ENCODE data around the gene LSM10.

DNA sequence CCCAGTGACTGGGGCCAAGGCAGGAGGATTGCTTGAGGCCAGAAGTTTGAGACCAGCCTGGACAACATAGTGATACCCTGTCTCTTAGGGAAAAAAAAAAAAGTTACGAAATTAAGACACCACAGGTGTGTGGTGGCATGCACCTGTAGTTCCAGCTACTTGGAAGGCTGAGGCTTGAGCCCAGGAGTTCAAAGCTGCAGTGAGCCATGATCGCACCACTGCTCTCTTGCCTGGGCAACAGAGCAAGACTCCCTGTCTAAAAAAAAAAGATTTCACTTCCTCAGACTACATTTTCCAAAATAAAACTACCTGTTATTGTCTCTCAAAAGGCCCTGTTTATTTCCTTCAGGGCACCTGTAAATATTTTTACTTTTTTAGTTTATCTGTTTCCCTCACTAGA is 7.3 kb downstream of the LSM10 start:
- no peak for TF ChIP-seq CTCF (conservative IDR thresholded peaks at IDR 0.05 in 1 of 2, IDR thresholded peaks at IDR 0.05 in 1 of 2; ENCODE audit: extremely low read depth in 1 of 2, insufficient read depth in 1 of 2, low read depth in 1 of 2, low read length in 2 of 2)
- TF ChIP-seq EZH2 (IDR thresholded peaks at IDR 0.05; ENCODE audit: borderline replicate concordance, low read length) = no peak
